Measurements from ENCODE around the gene PDE11A. TPM values are rescaled to one million over a fixed set of nuclear protein-coding genes. Genes with fewer than 3 reads are reported as not detected.
A peak's percentile ranks its signal among the peaks of the same experiment; 100 is the strongest.

PDE11A gene
- total and polyA plus RNA-seq, 2 of the 13 experiments (the other 11 are each of a cell fraction or from before 2014, with no cell fraction given) = 1.2 to 1.7 TPM

DNA sequence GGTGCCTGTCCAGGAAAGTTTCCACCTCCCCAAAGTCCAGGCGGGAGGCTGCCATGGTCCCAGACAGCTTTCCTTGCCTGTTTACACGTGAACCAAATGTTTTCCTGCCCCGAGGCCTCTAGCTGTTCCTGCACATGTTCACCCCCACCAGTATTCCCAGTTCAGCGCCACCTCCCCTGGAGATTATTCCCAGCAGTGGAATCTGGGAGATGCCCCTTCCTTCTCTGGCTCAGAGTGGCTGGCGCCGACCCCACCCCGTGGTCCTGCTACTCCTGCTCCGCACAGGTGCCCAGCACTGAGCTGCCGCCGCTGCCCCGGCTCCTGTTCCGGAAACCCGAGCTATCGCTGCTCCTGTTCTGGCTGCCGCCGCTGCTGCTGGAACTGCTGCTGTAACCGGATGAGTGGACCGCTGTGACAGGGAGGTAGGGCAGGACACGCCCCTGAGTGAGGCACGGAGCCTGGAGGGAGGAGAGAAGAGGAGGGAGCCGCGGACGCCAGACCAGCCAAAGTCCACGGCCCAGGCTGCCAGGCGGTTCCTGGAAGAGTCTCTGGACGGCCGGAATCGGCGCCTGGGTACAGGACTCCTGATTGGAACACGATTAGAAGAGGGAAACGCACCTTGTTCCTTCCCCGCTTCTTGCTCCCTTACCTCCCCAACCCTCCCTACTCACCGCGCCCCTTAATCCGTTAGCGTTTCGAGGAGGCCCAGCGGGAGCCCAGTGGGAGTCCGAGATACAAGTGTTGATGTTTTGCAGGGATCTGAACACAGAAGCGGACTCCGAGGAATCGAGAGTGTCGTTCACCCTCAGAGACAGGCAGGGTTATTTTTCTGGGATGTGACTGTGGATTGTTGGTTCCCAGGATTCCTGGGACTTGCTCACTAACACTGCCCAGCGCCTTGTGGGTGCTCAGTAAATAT, at the start of gene PDE11A (continued):
- TF ChIP-seq ZNF34 (CRISPR knock-in tag; IDR thresholded peaks at IDR 0.05; ENCODE audit: borderline replicate concordance) (peak; percentile 84; the same call in 1 of the 2 replicates), ZBTB39 (CRISPR knock-in tag; IDR thresholded peaks at IDR 0.05) (0 out of 2 replicates have a peak, but pooled peaks have one; percentile 43), WIZ (CRISPR knock-in tag; IDR thresholded peaks at IDR 0.05) (0 out of 2 replicates have a peak, but pooled peaks have one; percentile 48), HNF1B (CRISPR knock-in tag; IDR thresholded peaks at IDR 0.05) (peak; percentile 39; the same call in 1 of the 2 replicates), TRIM22 (IDR thresholded peaks at IDR 0.05) (no peak), TAF1 (CRISPR knock-in tag; IDR thresholded peaks at IDR 0.05) (peak; percentile 83), BRCA1 (CRISPR knock-in tag; IDR thresholded peaks at IDR 0.05) (no peak), ZNF513 (CRISPR knock-in tag; conservative IDR thresholded peaks at IDR 0.05) (no peak), ZFP36L2 (CRISPR knock-in tag; IDR thresholded peaks at IDR 0.05) (no peak), SP1 (IDR thresholded peaks at IDR 0.05) (no peak), SP1 (CRISPR knock-in tag; IDR thresholded peaks at IDR 0.05) (peak; percentile 85), SKI (IDR thresholded peaks at IDR 0.05; ENCODE audit: partially characterized antibody) (peak; percentile 47), KAT8 (CRISPR knock-in tag; IDR thresholded peaks at IDR 0.05) (peak; percentile 78; the same call in 1 of the 2 replicates), PRDM15 (CRISPR knock-in tag; IDR thresholded peaks at IDR 0.05) (peak; percentile 63; the same call in 1 of the 2 replicates), ZNF331 (CRISPR knock-in tag; IDR thresholded peaks at IDR 0.05) (peak; percentile 94)
- TF ChIP-seq, protein P1, sequence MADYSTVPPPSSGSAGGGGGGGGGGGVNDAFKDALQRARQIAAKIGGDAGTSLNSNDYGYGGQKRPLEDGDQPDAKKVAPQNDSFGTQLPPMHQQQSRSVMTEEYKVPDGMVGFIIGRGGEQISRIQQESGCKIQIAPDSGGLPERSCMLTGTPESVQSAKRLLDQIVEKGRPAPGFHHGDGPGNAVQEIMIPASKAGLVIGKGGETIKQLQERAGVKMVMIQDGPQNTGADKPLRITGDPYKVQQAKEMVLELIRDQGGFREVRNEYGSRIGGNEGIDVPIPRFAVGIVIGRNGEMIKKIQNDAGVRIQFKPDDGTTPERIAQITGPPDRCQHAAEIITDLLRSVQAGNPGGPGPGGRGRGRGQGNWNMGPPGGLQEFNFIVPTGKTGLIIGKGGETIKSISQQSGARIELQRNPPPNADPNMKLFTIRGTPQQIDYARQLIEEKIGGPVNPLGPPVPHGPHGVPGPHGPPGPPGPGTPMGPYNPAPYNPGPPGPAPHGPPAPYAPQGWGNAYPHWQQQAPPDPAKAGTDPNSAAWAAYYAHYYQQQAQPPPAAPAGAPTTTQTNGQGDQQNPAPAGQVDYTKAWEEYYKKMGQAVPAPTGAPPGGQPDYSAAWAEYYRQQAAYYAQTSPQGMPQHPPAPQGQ (CRISPR knock-in tag; IDR thresholded peaks at IDR 0.05; ENCODE audit: borderline replicate concordance) = 0 out of 2 replicates have a peak, but pooled peaks have one; percentile 78
